Endodermal cell (in vitro differentiated cells): ENCODE measurements around the gene ANKFN1. TPM values are rescaled to one million over a fixed set of nuclear protein-coding genes. Genes with fewer than 3 reads are reported as not detected.

Experiments
- DNase-seq: peaks from one replicate; pipeline ENCODE4 v3.0.0-alpha.2; 2017
- H3K27ac ChIP-seq: 2 replicates; pipeline ENCODE4 v1.5.1; 2013; ENCODE audit warnings: mild to moderate bottlenecking, low read depth, low read length, moderate library complexity
- H3K27me3 ChIP-seq: 2 replicates; pipeline ENCODE4 v1.6.1; 2013; ENCODE audit warnings: mild to moderate bottlenecking, low read length, moderate library complexity; ENCODE audit not compliant: insufficient read depth, control insufficient read depth, poor library complexity, severe bottlenecking
- H3K36me3 ChIP-seq: 2 replicates; pipeline ENCODE4 v1.7.0; 2013; ENCODE audit warnings: mild to moderate bottlenecking, low read length, moderate library complexity; ENCODE audit not compliant: control insufficient read depth, insufficient read depth
- H3K4me1 ChIP-seq: one replicate; pipeline ENCODE4 v1.7.0; 2013; ENCODE audit warnings: low read length; ENCODE audit not compliant: control insufficient read depth, insufficient read depth
- H3K4me3 ChIP-seq: 2 replicates; pipeline ENCODE4 v1.5.1; 2013; ENCODE audit warnings: mild to moderate bottlenecking, low read length, moderate library complexity
- H3K9ac ChIP-seq: 2 replicates; pipeline ENCODE4 v1.6.1; 2013; ENCODE audit warnings: mild to moderate bottlenecking, low read length, moderate library complexity; ENCODE audit not compliant: poor library complexity, severe bottlenecking; ENCODE audit errors: extremely low read depth
- H3K9me3 ChIP-seq: 2 replicates; pipeline ENCODE4 v1.6.1; 2013; ENCODE audit warnings: mild to moderate bottlenecking, low read length, moderate library complexity; ENCODE audit not compliant: control insufficient read depth
- H3K27ac Mint-ChIP-seq: 2 replicates; pipeline ENCODE4 v1.8.0; 2020; ENCODE audit warnings: mixed read lengths
- H3K27me3 Mint-ChIP-seq: 2 replicates; pipeline ENCODE4 v1.8.0; 2021; ENCODE audit warnings: mild to moderate bottlenecking, mixed read lengths; ENCODE audit not compliant: insufficient read depth
- H3K36me3 Mint-ChIP-seq: 2 replicates; pipeline ENCODE4 v1.8.0; 2020; ENCODE audit warnings: low read depth, mixed read lengths
- H3K4me1 Mint-ChIP-seq: 2 replicates; pipeline ENCODE4 v1.8.0; 2020; ENCODE audit warnings: mixed read lengths
- H3K4me3 Mint-ChIP-seq: 2 replicates; pipeline ENCODE4 v1.8.0; 2020; ENCODE audit warnings: mild to moderate bottlenecking, moderate library complexity, mixed read lengths
- H3K9me3 Mint-ChIP-seq: 2 replicates; pipeline ENCODE4 v1.8.0; 2020; ENCODE audit warnings: mild to moderate bottlenecking, mixed read lengths
- CTCF ChIP-seq: fragments of 200-600 bp; sonication (generic); conservative IDR thresholded peaks from 2 replicates; pipeline ENCODE4 v1.5.0; 2021; ENCODE audit warnings: antibody characterized with exemption, mild to moderate bottlenecking
- WGBS, 2 experiments: methylation state at CpG; one replicate each; pipeline versions ENCODE4 v1.1.5 to v1.1.7; 2013; ENCODE audit warnings: missing lambda C conversion rate in 2 of 2, mixed read lengths in 1 of 2; ENCODE audit not compliant: insufficient coverage in 1 of 2, insufficient read length in 1 of 2; 5-methylcytosine and 5-hydroxymethylcytosine counted together
- total RNA-seq, 2 donors: library from RNA; stranded (reverse); fragmentation: NEBNext Ultra II Directional in 1 of 2; extraction: Animal tissue kit (Norgen Biotek cat#: 25700) in 1 of 2; gene quantifications; 2 replicates in 1 of 2; 3 replicates in 1 of 2; pipeline ENCODE4 v1.2.1, GENCODE V29; 2021

ANKFN1 gene
- total RNA-seq, 2 donors from 2014 or later: not detected

GRCh38 chr17:56510554-56511342 lies 357.5 kb downstream of the ANKFN1 start:
- H3K4me1 Mint-ChIP-seq: no peaks in the 10 kb centered on the region
- no peaks in the 10 kb centered on the region for H3K9me3 Mint-ChIP-seq
- Histone ChIP-seq H3K4me1 (no peaks in the 10 kb centered on the region), H3K9me3 (no peaks in the 10 kb centered on the region), H3K9ac (no peak overlapping the region), H3K36me3 (no peaks in the 10 kb centered on the region), H3K27me3 (no peaks in the 10 kb centered on the region), H3K27ac (no peak overlapping the region), H3K4me3 (no peak overlapping the region)
- peak; percentile 56 for DNase-seq
- no peaks in the 10 kb centered on the region for H3K36me3 Mint-ChIP-seq
- peaks cover 2% of the 10 kb centered on the region for H3K27me3 Mint-ChIP-seq
- no peak overlapping the region for H3K27ac Mint-ChIP-seq
- TF ChIP-seq CTCF: no peak
- no peak overlapping the region for H3K4me3 Mint-ChIP-seq
- 95% methylated on average over 35 to 46 of the region's 46 CpGs for WGBS, 2 experiments

- Histone ChIP-seq H3K27me3 (no peaks in the 10 kb centered on the region), H3K4me1 (no peaks in the 10 kb centered on the region), H3K36me3 (no peaks in the 10 kb centered on the region), H3K4me3 (no peak overlapping the region), H3K9me3 (no peaks in the 10 kb centered on the region), H3K27ac (no peak overlapping the region), H3K9ac (no peak overlapping the region)
- Mint-ChIP-seq H3K9me3 (no peaks in the 10 kb centered on the region), H3K36me3 (no peaks in the 10 kb centered on the region), H3K4me3 (no peak overlapping the region), H3K27me3 (no peaks in the 10 kb centered on the region), H3K27ac (no peak overlapping the region), H3K4me1 (no peaks in the 10 kb centered on the region)
- no peak for DNase-seq
- 100% methylated on average over 1 of the region's 2 CpGs; no CpG with 5 or more reads in 1 of the 2 experiments for WGBS, 2 experiments
- no peak for TF ChIP-seq CTCF
Measured at GRCh38 chr17:56514264-56514663, 361.0 kb downstream of the ANKFN1 start.

- H3K36me3 Mint-ChIP-seq: no peaks in the 10 kb centered on the region
- no peak for DNase-seq
- no peaks in the 10 kb centered on the region for H3K9me3 ChIP-seq
- H3K27ac Mint-ChIP-seq: no peak overlapping the region
- H3K27ac ChIP-seq: no peak overlapping the region
- no peak overlapping the region for H3K9ac ChIP-seq
- H3K4me1 Mint-ChIP-seq: no peaks in the 10 kb centered on the region
- TF ChIP-seq CTCF: no peak
- H3K27me3 ChIP-seq: no peaks in the 10 kb centered on the region
- H3K27me3 Mint-ChIP-seq: no peaks in the 10 kb centered on the region
- H3K4me1 ChIP-seq: no peaks in the 10 kb centered on the region
- 93 to 94% methylated on average over 4 of the region's 4 CpGs for WGBS, 2 experiments
- no peak overlapping the region for H3K4me3 Mint-ChIP-seq
- H3K4me3 ChIP-seq: no peak overlapping the region
- H3K9me3 Mint-ChIP-seq: no peaks in the 10 kb centered on the region
- H3K36me3 ChIP-seq: no peaks in the 10 kb centered on the region
Measured at GRCh38 chr17:56514899-56515298, 361.6 kb downstream of the ANKFN1 start.
